HEK293 (cell line): ENCODE data around the gene DACT2.

Source experiments
- CTCF ChIA-PET: fragments of 350-600 bp; formaldehyde crosslinking; extraction: SDS; loops from one replicate; lab custom pipeline; 2021; ENCODE audit warnings: antibody characterized with exemption; lab: Yijun Ruan, JAX
- POLR2A ChIA-PET: fragments of 300-600 bp; formaldehyde crosslinking; extraction: SDS; loops from one replicate; lab custom pipeline; 2020; ENCODE audit warnings: antibody characterized with exemption, inconsistent platforms; lab: Yijun Ruan, JAX
- H3K27ac ChIP-seq: fragments of 200-500 bp; sonication (Bioruptor generic); 2 replicates; pipeline ENCODE4 v1.5.1; 2014; ENCODE audit warnings: low read depth, low read length, control low read depth, inconsistent platforms; ENCODE audit errors: extremely low read depth
- H3K36me3 ChIP-seq, 2 experiments: fragments of 200-500 bp in 1 of 2; sonication (Bioruptor generic) in 1 of 2; 1 replicate in 1 of 2; 2 replicates in 1 of 2; pipeline ENCODE4 v1.5.1; 2014 to 2017; ENCODE audit warnings: inconsistent platforms in 2 of 2, low read length in 2 of 2; ENCODE audit not compliant: control insufficient read depth in 2 of 2, insufficient read depth in 1 of 2
- H3K4me1 ChIP-seq: fragments of 200-500 bp; sonication (Bioruptor generic); 2 replicates; pipeline ENCODE4 v1.5.1; 2014; ENCODE audit warnings: mild to moderate bottlenecking, low read length, inconsistent platforms; ENCODE audit not compliant: control insufficient read depth, insufficient read depth
- H3K4me3 ChIP-seq: 2 replicates; pipeline ENCODE4 v1.5.1; 2011; ENCODE audit warnings: low read depth, mild to moderate bottlenecking, control low read depth, low read length, moderate library complexity
- H3K9me3 ChIP-seq: fragments of 200-500 bp; sonication (Bioruptor generic); 2 replicates; pipeline ENCODE4 v1.5.1; 2014; ENCODE audit warnings: low read depth, low read length, inconsistent platforms; ENCODE audit not compliant: control insufficient read depth, insufficient read depth
- FEZF1 ChIP-seq: fragments of 450-650 bp; formaldehyde crosslinking; IDR thresholded peaks from 2 replicates; pipeline ENCODE4 v1.5.1; 2016; ENCODE audit warnings: missing biosample characterization, missing genetic modification characterization
- SCRT2 ChIP-seq: fragments of 450-650 bp; formaldehyde crosslinking; IDR thresholded peaks from 2 replicates; pipeline ENCODE4 v1.5.1; 2016; ENCODE audit warnings: missing biosample characterization, missing genetic modification characterization
- SP2 ChIP-seq: fragments of 450-650 bp; formaldehyde crosslinking; IDR thresholded peaks from 2 replicates; pipeline ENCODE4 v1.5.1; 2016; ENCODE audit warnings: missing biosample characterization, missing genetic modification characterization
- SP7 ChIP-seq: fragments of 450-650 bp; formaldehyde crosslinking; IDR thresholded peaks from 2 replicates; pipeline ENCODE4 v1.5.1; 2016; ENCODE audit warnings: missing biosample characterization, missing genetic modification characterization
- WT1 ChIP-seq: fragments of 450-650 bp; formaldehyde crosslinking; IDR thresholded peaks from 2 replicates; pipeline ENCODE4 v1.5.1; 2016; ENCODE audit warnings: missing biosample characterization, missing genetic modification characterization
- ZBTB1 ChIP-seq: fragments of 450-650 bp; formaldehyde crosslinking; IDR thresholded peaks from 2 replicates; pipeline ENCODE4 v1.5.1; 2016; ENCODE audit warnings: missing biosample characterization, missing genetic modification characterization
- ZNF146 ChIP-seq: fragments of 450-650 bp; formaldehyde crosslinking; IDR thresholded peaks from 2 replicates; pipeline ENCODE4 v1.5.1; 2016; ENCODE audit warnings: missing biosample characterization, missing genetic modification characterization
- ZNF23 ChIP-seq: fragments of 450-650 bp; formaldehyde crosslinking; IDR thresholded peaks from 2 replicates; pipeline ENCODE4 v1.5.1; 2016; ENCODE audit warnings: missing biosample characterization, missing genetic modification characterization, borderline replicate concordance
- ZNF311 ChIP-seq: fragments of 450-650 bp; formaldehyde crosslinking; IDR thresholded peaks from 2 replicates; pipeline ENCODE4 v1.5.1; 2017; ENCODE audit warnings: missing biosample characterization, missing genetic modification characterization, borderline replicate concordance
- ZNF324 ChIP-seq: fragments of 450-650 bp; formaldehyde crosslinking; IDR thresholded peaks from 2 replicates; pipeline ENCODE4 v1.5.1; 2016; ENCODE audit warnings: missing biosample characterization, missing genetic modification characterization
- ZNF514 ChIP-seq: fragments of 450-650 bp; formaldehyde crosslinking; IDR thresholded peaks from 2 replicates; pipeline ENCODE4 v1.5.1; 2016; ENCODE audit warnings: missing biosample characterization, missing genetic modification characterization
- ZNF623 ChIP-seq: fragments of 450-650 bp; formaldehyde crosslinking; IDR thresholded peaks from 2 replicates; pipeline ENCODE4 v1.5.1; 2016; ENCODE audit warnings: missing biosample characterization, missing genetic modification characterization
- ZNF830 ChIP-seq: fragments of 450-650 bp; IDR thresholded peaks from 2 replicates; pipeline ENCODE4 v1.5.0; 2018; ENCODE audit warnings: missing biosample characterization, missing genetic modification characterization, low read depth, mild to moderate bottlenecking, moderate library complexity
- TF ChIP-seq, protein P1 (sequence below): sonication (generic); formaldehyde crosslinking; IDR thresholded peaks from 2 replicates; pipeline ENCODE4 v1.8.1; 2022; ENCODE audit warnings: mild to moderate bottlenecking, moderate library complexity, missing genetic modification reagents
- TF ChIP-seq, protein P2 (sequence below): fragments of 450-650 bp; formaldehyde crosslinking; IDR thresholded peaks from 2 replicates; pipeline ENCODE4 v1.5.1; 2017; ENCODE audit warnings: missing biosample characterization, missing genetic modification characterization
- TF ChIP-seq, protein P3 (sequence below): fragments of 450-650 bp; formaldehyde crosslinking; IDR thresholded peaks from 2 replicates; pipeline ENCODE4 v1.5.0; 2017; ENCODE audit warnings: missing biosample characterization, missing genetic modification characterization, borderline replicate concordance
- TF ChIP-seq, protein P4 (sequence below): fragments of 450-650 bp; formaldehyde crosslinking; IDR thresholded peaks from 2 replicates; pipeline ENCODE4 v1.5.1; 2016; ENCODE audit warnings: missing biosample characterization, missing genetic modification characterization
- TF ChIP-seq, protein P5 (sequence below): fragments of 450-650 bp; formaldehyde crosslinking; IDR thresholded peaks from 2 replicates; pipeline ENCODE4 v1.5.1; 2017; ENCODE audit warnings: missing biosample characterization, missing genetic modification characterization

DACT2 gene

DNA sequence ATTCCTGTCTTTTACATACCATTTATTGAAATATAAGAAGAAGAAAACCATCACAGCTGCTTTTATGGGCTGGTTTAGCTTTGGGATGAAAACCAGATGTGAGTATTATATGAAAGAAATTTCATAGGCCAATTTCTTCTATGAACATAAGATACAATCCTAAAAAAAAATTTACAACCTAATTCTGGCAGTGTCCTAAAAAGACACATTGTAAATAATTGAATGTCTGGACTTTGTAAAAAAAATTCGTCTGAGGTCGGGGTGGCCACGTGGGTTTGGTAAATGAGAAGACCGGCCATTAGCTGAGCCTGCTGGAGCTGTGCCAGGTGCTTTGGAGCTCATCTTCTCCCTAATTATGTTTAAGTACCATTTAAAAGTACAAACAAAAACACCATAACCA lies 26.8 kb downstream of the DACT2 start:
- H3K9me3 ChIP-seq: no peaks in the 10 kb centered on the region
- peaks cover 6% of the 10 kb centered on the region for H3K4me1 ChIP-seq
- H3K36me3 ChIP-seq: no peaks in the 10 kb centered on the region
- no peak for TF ChIP-seq ZNF146
- TF ChIP-seq, protein P1, sequence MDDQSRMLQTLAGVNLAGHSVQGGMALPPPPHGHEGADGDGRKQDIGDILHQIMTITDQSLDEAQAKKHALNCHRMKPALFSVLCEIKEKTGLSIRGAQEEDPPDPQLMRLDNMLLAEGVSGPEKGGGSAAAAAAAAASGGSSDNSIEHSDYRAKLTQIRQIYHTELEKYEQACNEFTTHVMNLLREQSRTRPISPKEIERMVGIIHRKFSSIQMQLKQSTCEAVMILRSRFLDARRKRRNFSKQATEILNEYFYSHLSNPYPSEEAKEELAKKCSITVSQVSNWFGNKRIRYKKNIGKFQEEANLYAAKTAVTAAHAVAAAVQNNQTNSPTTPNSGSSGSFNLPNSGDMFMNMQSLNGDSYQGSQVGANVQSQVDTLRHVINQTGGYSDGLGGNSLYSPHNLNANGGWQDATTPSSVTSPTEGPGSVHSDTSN (CRISPR knock-in tag): no peak
- TF ChIP-seq ZNF623 (tag by site-specific recombination): no peak
- no peak for TF ChIP-seq ZNF23
- TF ChIP-seq, protein P2, sequence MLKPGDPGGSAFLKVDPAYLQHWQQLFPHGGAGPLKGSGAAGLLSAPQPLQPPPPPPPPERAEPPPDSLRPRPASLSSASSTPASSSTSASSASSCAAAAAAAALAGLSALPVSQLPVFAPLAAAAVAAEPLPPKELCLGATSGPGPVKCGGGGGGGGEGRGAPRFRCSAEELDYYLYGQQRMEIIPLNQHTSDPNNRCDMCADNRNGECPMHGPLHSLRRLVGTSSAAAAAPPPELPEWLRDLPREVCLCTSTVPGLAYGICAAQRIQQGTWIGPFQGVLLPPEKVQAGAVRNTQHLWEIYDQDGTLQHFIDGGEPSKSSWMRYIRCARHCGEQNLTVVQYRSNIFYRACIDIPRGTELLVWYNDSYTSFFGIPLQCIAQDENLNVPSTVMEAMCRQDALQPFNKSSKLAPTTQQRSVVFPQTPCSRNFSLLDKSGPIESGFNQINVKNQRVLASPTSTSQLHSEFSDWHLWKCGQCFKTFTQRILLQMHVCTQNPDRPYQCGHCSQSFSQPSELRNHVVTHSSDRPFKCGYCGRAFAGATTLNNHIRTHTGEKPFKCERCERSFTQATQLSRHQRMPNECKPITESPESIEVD: peak; percentile 28; the same call in 1 of the 2 replicates
- peak; percentile 20; the same call in 1 of the 2 replicates for TF ChIP-seq WT1 (tag by site-specific recombination)
- no peak for TF ChIP-seq SCRT2
- TF ChIP-seq, protein P3, sequence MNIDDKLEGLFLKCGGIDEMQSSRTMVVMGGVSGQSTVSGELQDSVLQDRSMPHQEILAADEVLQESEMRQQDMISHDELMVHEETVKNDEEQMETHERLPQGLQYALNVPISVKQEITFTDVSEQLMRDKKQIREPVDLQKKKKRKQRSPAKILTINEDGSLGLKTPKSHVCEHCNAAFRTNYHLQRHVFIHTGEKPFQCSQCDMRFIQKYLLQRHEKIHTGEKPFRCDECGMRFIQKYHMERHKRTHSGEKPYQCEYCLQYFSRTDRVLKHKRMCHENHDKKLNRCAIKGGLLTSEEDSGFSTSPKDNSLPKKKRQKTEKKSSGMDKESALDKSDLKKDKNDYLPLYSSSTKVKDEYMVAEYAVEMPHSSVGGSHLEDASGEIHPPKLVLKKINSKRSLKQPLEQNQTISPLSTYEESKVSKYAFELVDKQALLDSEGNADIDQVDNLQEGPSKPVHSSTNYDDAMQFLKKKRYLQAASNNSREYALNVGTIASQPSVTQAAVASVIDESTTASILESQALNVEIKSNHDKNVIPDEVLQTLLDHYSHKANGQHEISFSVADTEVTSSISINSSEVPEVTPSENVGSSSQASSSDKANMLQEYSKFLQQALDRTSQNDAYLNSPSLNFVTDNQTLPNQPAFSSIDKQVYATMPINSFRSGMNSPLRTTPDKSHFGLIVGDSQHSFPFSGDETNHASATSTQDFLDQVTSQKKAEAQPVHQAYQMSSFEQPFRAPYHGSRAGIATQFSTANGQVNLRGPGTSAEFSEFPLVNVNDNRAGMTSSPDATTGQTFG (tag by site-specific recombination): no peak
- no peak for TF ChIP-seq SP2 (tag by site-specific recombination)
- no peak for TF ChIP-seq ZNF311
- no peak for TF ChIP-seq ZNF324 (tag by site-specific recombination)
- 0 out of 2 replicates have a peak, but pooled peaks have one; percentile 19 for TF ChIP-seq FEZF1 (tag by site-specific recombination)
- TF ChIP-seq, protein P4, sequence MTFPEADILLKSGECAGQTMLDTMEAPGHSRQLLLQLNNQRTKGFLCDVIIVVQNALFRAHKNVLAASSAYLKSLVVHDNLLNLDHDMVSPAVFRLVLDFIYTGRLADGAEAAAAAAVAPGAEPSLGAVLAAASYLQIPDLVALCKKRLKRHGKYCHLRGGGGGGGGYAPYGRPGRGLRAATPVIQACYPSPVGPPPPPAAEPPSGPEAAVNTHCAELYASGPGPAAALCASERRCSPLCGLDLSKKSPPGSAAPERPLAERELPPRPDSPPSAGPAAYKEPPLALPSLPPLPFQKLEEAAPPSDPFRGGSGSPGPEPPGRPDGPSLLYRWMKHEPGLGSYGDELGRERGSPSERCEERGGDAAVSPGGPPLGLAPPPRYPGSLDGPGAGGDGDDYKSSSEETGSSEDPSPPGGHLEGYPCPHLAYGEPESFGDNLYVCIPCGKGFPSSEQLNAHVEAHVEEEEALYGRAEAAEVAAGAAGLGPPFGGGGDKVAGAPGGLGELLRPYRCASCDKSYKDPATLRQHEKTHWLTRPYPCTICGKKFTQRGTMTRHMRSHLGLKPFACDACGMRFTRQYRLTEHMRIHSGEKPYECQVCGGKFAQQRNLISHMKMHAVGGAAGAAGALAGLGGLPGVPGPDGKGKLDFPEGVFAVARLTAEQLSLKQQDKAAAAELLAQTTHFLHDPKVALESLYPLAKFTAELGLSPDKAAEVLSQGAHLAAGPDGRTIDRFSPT (tag by site-specific recombination): no peak
- TF ChIP-seq, protein P5, sequence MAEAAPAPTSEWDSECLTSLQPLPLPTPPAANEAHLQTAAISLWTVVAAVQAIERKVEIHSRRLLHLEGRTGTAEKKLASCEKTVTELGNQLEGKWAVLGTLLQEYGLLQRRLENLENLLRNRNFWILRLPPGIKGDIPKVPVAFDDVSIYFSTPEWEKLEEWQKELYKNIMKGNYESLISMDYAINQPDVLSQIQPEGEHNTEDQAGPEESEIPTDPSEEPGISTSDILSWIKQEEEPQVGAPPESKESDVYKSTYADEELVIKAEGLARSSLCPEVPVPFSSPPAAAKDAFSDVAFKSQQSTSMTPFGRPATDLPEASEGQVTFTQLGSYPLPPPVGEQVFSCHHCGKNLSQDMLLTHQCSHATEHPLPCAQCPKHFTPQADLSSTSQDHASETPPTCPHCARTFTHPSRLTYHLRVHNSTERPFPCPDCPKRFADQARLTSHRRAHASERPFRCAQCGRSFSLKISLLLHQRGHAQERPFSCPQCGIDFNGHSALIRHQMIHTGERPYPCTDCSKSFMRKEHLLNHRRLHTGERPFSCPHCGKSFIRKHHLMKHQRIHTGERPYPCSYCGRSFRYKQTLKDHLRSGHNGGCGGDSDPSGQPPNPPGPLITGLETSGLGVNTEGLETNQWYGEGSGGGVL: no peak
- TF ChIP-seq ZBTB1 (tag by site-specific recombination): no peak
- TF ChIP-seq ZNF514 (tag by site-specific recombination): no peak
- no peak for TF ChIP-seq ZNF830 (tag by site-specific recombination)
- peak; percentile 43; the same call in 1 of the 2 replicates for TF ChIP-seq SP7 (tag by site-specific recombination)
- TF ChIP-seq, all 188 proteins: peak for 4
- ChIA-PET CTCF (interaction anchor here (0.7 to 1.3 kb wide), 3 partner anchors 18 to 77 kb away, joined by 3 to 4 read pairs (median 3); no protein-coding TSS in a partner anchor), POLR2A (no interaction called here)
- H3K27ac ChIP-seq: no peak overlapping the region
- no peak overlapping the region for H3K4me3 ChIP-seq
